ENCODE measurements around the gene ARID5B. TPM values are rescaled to one million over a fixed set of nuclear protein-coding genes. Genes with fewer than 3 reads are reported as not detected.

ARID5B gene
- total RNA-seq, 4 donors from 2014 or later: 47.2 to 127 (median 62.8) TPM

DNA sequence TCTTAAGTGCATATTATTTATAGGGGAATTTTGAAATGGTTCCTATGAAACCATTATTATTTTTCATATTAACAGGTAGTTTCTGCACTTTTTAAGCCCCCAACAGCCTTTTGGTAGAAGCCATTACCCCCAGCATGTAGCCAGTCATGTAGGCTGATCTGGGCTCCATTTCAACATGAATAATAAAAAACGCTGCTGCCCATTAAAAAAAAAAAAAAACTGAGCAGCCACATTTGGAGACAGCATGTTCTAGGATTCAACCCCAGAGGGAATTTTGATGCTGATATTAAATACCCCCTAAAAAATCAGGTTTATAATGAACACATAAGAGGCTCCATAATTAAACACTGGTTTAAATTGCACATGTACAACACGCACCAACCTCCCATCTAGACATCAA, 185.8 kb downstream of the ARID5B start:
- TF ChIP-seq, protein P1, sequence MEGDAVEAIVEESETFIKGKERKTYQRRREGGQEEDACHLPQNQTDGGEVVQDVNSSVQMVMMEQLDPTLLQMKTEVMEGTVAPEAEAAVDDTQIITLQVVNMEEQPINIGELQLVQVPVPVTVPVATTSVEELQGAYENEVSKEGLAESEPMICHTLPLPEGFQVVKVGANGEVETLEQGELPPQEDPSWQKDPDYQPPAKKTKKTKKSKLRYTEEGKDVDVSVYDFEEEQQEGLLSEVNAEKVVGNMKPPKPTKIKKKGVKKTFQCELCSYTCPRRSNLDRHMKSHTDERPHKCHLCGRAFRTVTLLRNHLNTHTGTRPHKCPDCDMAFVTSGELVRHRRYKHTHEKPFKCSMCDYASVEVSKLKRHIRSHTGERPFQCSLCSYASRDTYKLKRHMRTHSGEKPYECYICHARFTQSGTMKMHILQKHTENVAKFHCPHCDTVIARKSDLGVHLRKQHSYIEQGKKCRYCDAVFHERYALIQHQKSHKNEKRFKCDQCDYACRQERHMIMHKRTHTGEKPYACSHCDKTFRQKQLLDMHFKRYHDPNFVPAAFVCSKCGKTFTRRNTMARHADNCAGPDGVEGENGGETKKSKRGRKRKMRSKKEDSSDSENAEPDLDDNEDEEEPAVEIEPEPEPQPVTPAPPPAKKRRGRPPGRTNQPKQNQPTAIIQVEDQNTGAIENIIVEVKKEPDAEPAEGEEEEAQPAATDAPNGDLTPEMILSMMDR (IDR thresholded peaks at IDR 0.05): no peak
- no peak for TF ChIP-seq POLR2A (IDR thresholded peaks at IDR 0.05)
- intact Hi-C loops (cut with DNase I; ENCODE audit: low total_unique reads): no loop called here
- WGBS, 2 donors: 45 to 53% methylated on average over 2 of the region's 2 CpGs
- no peak for DNase-seq (ENCODE audit: low spot score in 2 of 2)
- no peak overlapping the region for H3K4me3 ChIP-seq (ENCODE audit: low read depth, poor library complexity, severe bottlenecking)

DNA sequence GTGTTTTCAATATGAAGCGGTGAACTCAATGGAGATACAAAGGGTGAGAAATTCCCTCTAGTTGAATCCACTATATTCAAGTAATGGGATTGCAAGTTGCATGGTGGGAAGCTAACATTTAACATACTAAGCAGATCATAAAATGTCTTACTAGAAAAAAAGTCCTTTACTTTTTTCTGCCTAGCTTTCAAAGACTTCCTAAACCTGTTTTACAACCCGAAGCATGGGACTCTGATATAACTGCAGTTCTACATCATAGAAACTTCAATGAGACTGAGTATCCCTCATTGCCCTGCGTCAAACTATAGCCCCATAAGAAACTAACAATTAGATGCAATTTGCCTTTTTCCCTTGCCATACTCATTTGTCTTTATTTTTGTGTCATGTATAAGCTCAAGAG, 187.3 kb downstream of the ARID5B start:
- DNase-seq (ENCODE audit: low spot score in 2 of 2): no peak
- 83 to 84% methylated on average over 3 of the region's 3 CpGs for WGBS, 2 donors
- intact Hi-C loops (cut with DNase I; ENCODE audit: low total_unique reads): no loop called here
- TF ChIP-seq, protein P1 (IDR thresholded peaks at IDR 0.05): no peak
- TF ChIP-seq POLR2A (IDR thresholded peaks at IDR 0.05): no peak
- no peak overlapping the region for H3K4me3 ChIP-seq (ENCODE audit: low read depth, poor library complexity, severe bottlenecking)

GRCh38 chr10:62092301-62093030, 191.0 kb downstream of the ARID5B start:
- 90 to 92% methylated on average over 22 of the region's 22 CpGs for WGBS, 2 donors
- TF ChIP-seq, protein P1 (IDR thresholded peaks at IDR 0.05): no peak
- TF ChIP-seq POLR2A (IDR thresholded peaks at IDR 0.05): no peak
- no peak for DNase-seq (ENCODE audit: low spot score in 2 of 2)
- intact Hi-C loops (cut with DNase I; ENCODE audit: low total_unique reads): no loop called here
- H3K4me3 ChIP-seq (ENCODE audit: low read depth, poor library complexity, severe bottlenecking): no peak overlapping the region

DNA sequence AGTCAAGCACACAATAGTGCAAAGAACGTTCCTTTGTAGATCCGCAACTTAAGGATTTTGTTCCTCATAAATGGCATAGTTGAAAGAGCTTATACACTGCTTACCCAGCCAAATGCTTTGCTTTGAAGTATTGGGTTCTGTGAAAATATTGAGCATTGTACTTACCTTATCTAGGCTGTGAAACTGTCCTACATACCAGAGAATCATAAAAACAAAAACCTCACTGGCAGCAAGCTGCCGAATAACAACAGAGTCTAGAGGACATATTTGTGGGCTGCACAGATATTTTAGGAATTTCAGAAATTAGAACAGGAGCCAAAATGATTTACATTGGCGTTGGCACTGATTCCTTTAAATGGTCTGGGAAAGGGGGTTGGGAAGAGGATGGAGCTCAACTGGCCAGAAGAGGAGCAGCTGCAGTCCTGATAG, 192.4 kb downstream of the ARID5B start:
- no peak overlapping the region for H3K4me3 ChIP-seq (ENCODE audit: low read depth, poor library complexity, severe bottlenecking)
- intact Hi-C loops (cut with DNase I; ENCODE audit: low total_unique reads): no loop called here
- TF ChIP-seq, protein P1 (IDR thresholded peaks at IDR 0.05): no peak
- TF ChIP-seq POLR2A (IDR thresholded peaks at IDR 0.05): no peak
- DNase-seq (ENCODE audit: low spot score in 2 of 2): no peak
- WGBS, 2 donors: 59 to 72% methylated on average over 4 of the region's 4 CpGs

GRCh38 chr10:62095181-62096122, 194.0 kb downstream of the ARID5B start:
- H3K4me3 ChIP-seq (ENCODE audit: low read depth, poor library complexity, severe bottlenecking): no peak overlapping the region
- 40 to 45% methylated on average over 12 of the region's 12 CpGs for WGBS, 2 donors
- TF ChIP-seq POLR2A (IDR thresholded peaks at IDR 0.05): no peak
- TF ChIP-seq, protein P1 (IDR thresholded peaks at IDR 0.05): no peak
- intact Hi-C loops (cut with DNase I; ENCODE audit: low total_unique reads): no loop called here
- DNase-seq (ENCODE audit: low spot score in 2 of 2): no peak
